Measurements from ENCODE around the gene KCMF1. TPM values are rescaled to one million over a fixed set of nuclear protein-coding genes. Genes with fewer than 3 reads are reported as not detected.

The KCMF1 gene
- polyA plus RNA-seq, 2 of the 4 experiments (the other 2 are of a cell fraction), result 77.8 to 221 TPM

DNA sequence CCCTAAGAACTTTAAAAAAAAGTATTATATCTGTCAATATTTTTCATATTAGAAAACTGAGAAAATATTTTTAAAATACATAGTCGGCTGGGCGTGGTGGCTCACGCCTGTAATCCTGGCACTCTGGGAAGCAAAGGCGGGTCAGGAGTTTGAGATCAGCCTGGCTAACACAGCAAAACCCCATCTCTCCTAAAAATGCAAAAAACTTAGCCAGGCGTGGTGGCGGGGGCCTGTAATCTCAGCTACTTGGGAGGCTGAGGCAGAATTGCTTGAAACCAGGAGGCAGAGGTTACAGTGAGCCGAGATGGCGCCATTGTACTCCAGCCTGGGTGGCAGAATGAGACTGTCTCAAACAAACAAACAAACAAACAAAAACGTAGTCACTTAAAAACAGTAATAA lies 5.1 kb upstream of the KCMF1 start:
- Histone ChIP-seq H3K4me2 (no peak overlapping the region), H3K9me3 (no peaks in the 10 kb centered on the region), H3K27ac (no peak overlapping the region), H3K4me3 (no peak overlapping the region), H3K4me1 (peaks cover 48% of the 10 kb centered on the region)
- CTCF ChIA-PET, result interaction anchor here (0.9 to 2.4 kb wide), 3 partner anchors 10 to 40 kb away, joined by 3 to 18 read pairs (median 3); no protein-coding TSS in a partner anchor
- POLR2A ChIA-PET, result no interaction called here
- DNase-seq (ENCODE audit: low read depth in 1 of 2, low spot score in 1 of 2) (no peak), FAIRE-seq (no peak), ATAC-seq (no peak)
- TF ChIP-seq, protein P1, sequence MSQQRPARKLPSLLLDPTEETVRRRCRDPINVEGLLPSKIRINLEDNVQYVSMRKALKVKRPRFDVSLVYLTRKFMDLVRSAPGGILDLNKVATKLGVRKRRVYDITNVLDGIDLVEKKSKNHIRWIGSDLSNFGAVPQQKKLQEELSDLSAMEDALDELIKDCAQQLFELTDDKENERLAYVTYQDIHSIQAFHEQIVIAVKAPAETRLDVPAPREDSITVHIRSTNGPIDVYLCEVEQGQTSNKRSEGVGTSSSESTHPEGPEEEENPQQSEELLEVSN (IDR thresholded peaks at IDR 0.05; ENCODE audit: borderline replicate concordance, low read depth), result no peak
- TF ChIP-seq CBX2 (IDR thresholded peaks at IDR 0.05; ENCODE audit: borderline replicate concordance, low read depth), result no peak
- no peak for TF ChIP-seq CHD2 (IDR thresholded peaks at IDR 0.05; ENCODE audit: low read length, partially characterized antibody)
- WGBS (ENCODE audit: missing lambda C conversion rate), result 94% methylated on average over 9 of the region's 9 CpGs

DNA sequence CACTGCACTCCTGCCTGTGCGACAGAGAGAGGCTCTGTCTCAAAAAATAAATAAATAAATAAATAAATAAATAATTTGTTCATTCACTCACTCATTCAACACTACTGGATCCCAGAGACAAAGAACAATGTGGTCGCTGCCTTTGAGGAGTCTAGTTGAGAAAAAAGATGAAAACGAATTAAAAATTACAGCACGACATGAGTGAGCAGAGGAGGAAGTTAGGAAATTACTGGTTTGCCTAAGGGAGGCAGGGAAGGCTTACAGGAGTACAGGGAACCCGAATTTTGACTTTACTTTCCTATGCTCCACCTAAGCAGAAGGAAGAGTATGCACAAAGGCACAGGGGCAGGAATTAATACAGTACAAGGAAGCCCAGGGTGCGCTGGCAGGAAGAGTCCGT lies 4.2 kb upstream of the KCMF1 start:
- no peaks in the 10 kb centered on the region for H3K9me3 ChIP-seq
- no peak overlapping the region for H3K4me3 ChIP-seq
- FAIRE-seq (no peak), ATAC-seq (no peak), DNase-seq (ENCODE audit: low read depth in 1 of 2, low spot score in 1 of 2) (no peak)
- 93% methylated on average over 7 of the region's 7 CpGs for WGBS (ENCODE audit: missing lambda C conversion rate)
- no peak overlapping the region for H3K4me2 ChIP-seq
- TF ChIP-seq CHD2 (IDR thresholded peaks at IDR 0.05; ENCODE audit: low read length, partially characterized antibody), result no peak
- no peak for TF ChIP-seq CTCF (IDR thresholded peaks at IDR 0.05)
- TF ChIP-seq SREBF2 (IDR thresholded peaks at IDR 0.05), result no peak
- no peak for TF ChIP-seq RFX5 (IDR thresholded peaks at IDR 0.05)
- TF ChIP-seq JUNB (IDR thresholded peaks at IDR 0.05), result no peak
- TF ChIP-seq FOSL2 (IDR thresholded peaks at IDR 0.05), result no peak
- TF ChIP-seq FOSL2 (CRISPR knock-in tag; IDR thresholded peaks at IDR 0.05), result no peak
- no peak for TF ChIP-seq NPAS2 (CRISPR knock-in tag; IDR thresholded peaks at IDR 0.05; ENCODE audit: borderline replicate concordance)
- no peak for TF ChIP-seq RARB (CRISPR knock-in tag; IDR thresholded peaks at IDR 0.05)
- no peak for TF ChIP-seq EHF (CRISPR knock-in tag; IDR thresholded peaks at IDR 0.05)
- no peak for TF ChIP-seq RNF2 (IDR thresholded peaks at IDR 0.05; ENCODE audit: borderline replicate concordance, low read depth)
- TF ChIP-seq TP53 (CRISPR knock-in tag; IDR thresholded peaks at IDR 0.05), result no peak
- TF ChIP-seq POLR2A (IDR thresholded peaks at IDR 0.05; ENCODE audit: low read length), result no peak
- TF ChIP-seq MAFK (IDR thresholded peaks at IDR 0.05; ENCODE audit: partially characterized antibody), result no peak
- no peak for TF ChIP-seq HOXA7 (CRISPR knock-in tag; IDR thresholded peaks at IDR 0.05)
- no peak for TF ChIP-seq TFCP2L1 (CRISPR knock-in tag; IDR thresholded peaks at IDR 0.05)
- TF ChIP-seq, protein P2, sequence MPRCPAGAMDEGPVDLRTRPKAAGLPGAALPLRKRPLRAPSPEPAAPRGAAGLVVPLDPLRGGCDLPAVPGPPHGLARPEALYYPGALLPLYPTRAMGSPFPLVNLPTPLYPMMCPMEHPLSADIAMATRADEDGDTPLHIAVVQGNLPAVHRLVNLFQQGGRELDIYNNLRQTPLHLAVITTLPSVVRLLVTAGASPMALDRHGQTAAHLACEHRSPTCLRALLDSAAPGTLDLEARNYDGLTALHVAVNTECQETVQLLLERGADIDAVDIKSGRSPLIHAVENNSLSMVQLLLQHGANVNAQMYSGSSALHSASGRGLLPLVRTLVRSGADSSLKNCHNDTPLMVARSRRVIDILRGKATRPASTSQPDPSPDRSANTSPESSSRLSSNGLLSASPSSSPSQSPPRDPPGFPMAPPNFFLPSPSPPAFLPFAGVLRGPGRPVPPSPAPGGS (IDR thresholded peaks at IDR 0.05), result no peak
- TF ChIP-seq SMC3 (IDR thresholded peaks at IDR 0.05), result no peak
- no peak for TF ChIP-seq BHLHE40 (IDR thresholded peaks at IDR 0.05; ENCODE audit: low read depth, low read length)
- TF ChIP-seq MYC (IDR thresholded peaks at IDR 0.05; ENCODE audit: borderline replicate concordance, low read length), result no peak
- no peak for TF ChIP-seq EHMT2 (IDR thresholded peaks at IDR 0.05; ENCODE audit: low read depth)
- H3K27ac ChIP-seq, result no peak overlapping the region
- H3K4me1 ChIP-seq, result peaks cover 43% of the 10 kb centered on the region
- ChIA-PET CTCF (interaction anchor here (0.9 to 2.4 kb wide), 3 partner anchors 10 to 41 kb away, joined by 3 to 18 read pairs (median 3); no protein-coding TSS in a partner anchor), POLR2A (interaction anchor here (1.6 kb wide), 1 partner anchor 8 kb away, joined by 6 read pairs; no protein-coding TSS in a partner anchor)
